ENCODE measurements around the gene MRPL36. TPM values are rescaled to one million over a fixed set of nuclear protein-coding genes. Genes with fewer than 3 reads are reported as not detected.

The MRPL36 gene
- total RNA-seq, 1 experiment from 2014 or later = 61.2 TPM

GRCh38 chr5:1757511-1757910 lies 42.1 kb downstream of the MRPL36 start:
- peaks cover 9% of the 10 kb centered on the region for H3K36me3 Mint-ChIP-seq
- POLR2A ChIA-PET = no interaction called here
- peaks cover 3% of the 10 kb centered on the region; the same call in 1 of the 2 replicates for H3K27me3 Mint-ChIP-seq (ENCODE audit: low read depth)
- peaks cover 13% of the 10 kb centered on the region for H3K9me3 Mint-ChIP-seq
- CTCF ChIA-PET = interaction anchor here (1.6 kb wide), 1 partner anchor 15 kb away, joined by 5 read pairs; no protein-coding TSS in a partner anchor
- H3K4me3 Mint-ChIP-seq = no peak overlapping the region
- ATAC-seq (no peak), DNase-seq (ENCODE audit: low spot score) (no peak)
- H3K27ac Mint-ChIP-seq = no peak overlapping the region
- TF ChIP-seq AFF4 (CRISPR knock-in tag; IDR thresholded peaks at IDR 0.05; ENCODE audit: borderline replicate concordance) (no peak), ETV6 (CRISPR knock-in tag; IDR thresholded peaks at IDR 0.05) (no peak)
- peaks cover 21% of the 10 kb centered on the region for H3K4me1 Mint-ChIP-seq

- H3K36me3 Mint-ChIP-seq = peaks cover 9% of the 10 kb centered on the region
- CTCF ChIA-PET = interaction anchor here (1.6 kb wide), 1 partner anchor 16 kb away, joined by 5 read pairs; no protein-coding TSS in a partner anchor
- peaks cover 3% of the 10 kb centered on the region; the same call in 1 of the 2 replicates for H3K27me3 Mint-ChIP-seq (ENCODE audit: low read depth)
- H3K4me1 Mint-ChIP-seq = peaks cover 21% of the 10 kb centered on the region
- H3K9me3 Mint-ChIP-seq = peaks cover 13% of the 10 kb centered on the region
- ATAC-seq (no peak), DNase-seq (ENCODE audit: low spot score) (no peak)
- 0 out of 2 replicates have a peak overlapping the region, but pooled peaks have one; percentile 24 for H3K27ac Mint-ChIP-seq
- no peak overlapping the region for H3K4me3 Mint-ChIP-seq
- POLR2A ChIA-PET = no interaction called here
- TF ChIP-seq ZNF138 (CRISPR knock-in tag; conservative IDR thresholded peaks at IDR 0.05) (no peak), ZBTB43 (CRISPR knock-in tag; IDR thresholded peaks at IDR 0.05) (no peak), ATF6 (CRISPR knock-in tag; IDR thresholded peaks at IDR 0.05) (no peak), TP53 (CRISPR knock-in tag; IDR thresholded peaks at IDR 0.05) (no peak), KAT7 (CRISPR knock-in tag; IDR thresholded peaks at IDR 0.05; ENCODE audit: borderline replicate concordance) (no peak)
Observed at GRCh38 chr5:1756481-1756880, 43.2 kb downstream of the MRPL36 start.

GRCh38 chr5:1755321-1755949 lies 44.2 kb downstream of the MRPL36 start:
- Mint-ChIP-seq H3K27ac (peak overlapping the region; percentile 6), H3K36me3 (peaks cover 9% of the 10 kb centered on the region), H3K27me3 (ENCODE audit: low read depth) (peaks cover 3% of the 10 kb centered on the region; the same call in 1 of the 2 replicates), H3K9me3 (peaks cover 13% of the 10 kb centered on the region), H3K4me3 (no peak overlapping the region), H3K4me1 (peaks cover 21% of the 10 kb centered on the region)
- ChIA-PET POLR2A (no interaction called here), CTCF (no interaction called here)
- DNase-seq (ENCODE audit: low spot score) = no peak
- no peak for ATAC-seq
- TF ChIP-seq CBFB (CRISPR knock-in tag; IDR thresholded peaks at IDR 0.05; ENCODE audit: low read depth) = no peak
- no peak for TF ChIP-seq ZNF512 (CRISPR knock-in tag; IDR thresholded peaks at IDR 0.05; ENCODE audit: borderline replicate concordance)
- no peak for TF ChIP-seq ZNF281 (CRISPR knock-in tag; IDR thresholded peaks at IDR 0.05)
- TF ChIP-seq PREB (CRISPR knock-in tag; IDR thresholded peaks at IDR 0.05; ENCODE audit: borderline replicate concordance) = no peak
- no peak for TF ChIP-seq ZMAT4 (CRISPR knock-in tag; IDR thresholded peaks at IDR 0.05)
- TF ChIP-seq SP1 (CRISPR knock-in tag; conservative IDR thresholded peaks at IDR 0.05) = no peak
- TF ChIP-seq SMAD4 (CRISPR knock-in tag; IDR thresholded peaks at IDR 0.05) = no peak
- TF ChIP-seq NFATC4 (CRISPR knock-in tag; IDR thresholded peaks at IDR 0.05) = no peak
- no peak for TF ChIP-seq ZBTB21 (CRISPR knock-in tag; IDR thresholded peaks at IDR 0.05; ENCODE audit: borderline replicate concordance)
- TF ChIP-seq ZNF219 (CRISPR knock-in tag; IDR thresholded peaks at IDR 0.05; ENCODE audit: borderline replicate concordance) = no peak
- no peak for TF ChIP-seq FOXK1 (CRISPR knock-in tag; IDR thresholded peaks at IDR 0.05)
